MCF 10A (cell line): ENCODE data around the gene MLLT10. TPM values are rescaled to one million over a fixed set of nuclear protein-coding genes. Genes with fewer than 3 reads are reported as not detected.

Source experiments
- BruUV-seq: library from RNA; stranded (reverse); fragments of 400-500 nt; replicated peaks from 2 replicates; lab custom pipeline; 2021; lab: Mats Ljungman, UMichigan
- CTCF ChIA-PET: fragments of 300-600 bp; sonication (Branson Sonifier 250); formaldehyde crosslinking; extraction: SDS; loops from one replicate; lab custom pipeline; 2021; ENCODE audit warnings: antibody characterized with exemption, inconsistent platforms; lab: Yijun Ruan, JAX
- POLR2A ChIA-PET: fragments of 300-600, 350-650 bp; sonication (Branson Sonifier 250); formaldehyde crosslinking; extraction: SDS; loops from one replicate; lab custom pipeline; 2020; ENCODE audit warnings: antibody characterized with exemption, inconsistent platforms; lab: Yijun Ruan, JAX
- DNase-seq: peaks from one replicate; pipeline ENCODE4 v3.0.0-alpha.2; 2018; ENCODE audit not compliant: unreplicated experiment
- H3K27ac Mint-ChIP-seq: one replicate; pipeline ENCODE4 v1.8.0; 2022; ENCODE audit warnings: mild to moderate bottlenecking, low read depth, mixed read lengths; ENCODE audit not compliant: unreplicated experiment
- H3K27me3 Mint-ChIP-seq: one replicate; pipeline ENCODE4 v1.8.0; 2022; ENCODE audit warnings: mixed read lengths; ENCODE audit not compliant: insufficient read depth, unreplicated experiment
- H3K36me3 Mint-ChIP-seq: one replicate; pipeline ENCODE4 v1.8.0; 2022; ENCODE audit warnings: mild to moderate bottlenecking, moderate library complexity, mixed read lengths; ENCODE audit not compliant: insufficient read depth, unreplicated experiment
- H3K4me1 Mint-ChIP-seq: one replicate; pipeline ENCODE4 v1.8.0; 2022; ENCODE audit warnings: mixed read lengths; ENCODE audit not compliant: insufficient read depth, unreplicated experiment
- H3K4me3 Mint-ChIP-seq: one replicate; pipeline ENCODE4 v1.8.0; 2022; ENCODE audit warnings: mild to moderate bottlenecking, moderate library complexity, mixed read lengths; ENCODE audit not compliant: unreplicated experiment
- H3K9me3 Mint-ChIP-seq: one replicate; pipeline ENCODE4 v1.8.0; 2022; ENCODE audit warnings: mixed read lengths; ENCODE audit not compliant: unreplicated experiment
- intact Hi-C: fragments of 100-400 bp; cut with micrococcal nuclease; formaldehyde crosslinking; loops from 2 replicates; pipeline ENCODE4 v1.14.1; 2022
- total RNA-seq: library from RNA; stranded (reverse); gene quantifications from 2 replicates; pipeline ENCODE4 v1.2.3, GENCODE V29; 2022
- TF ChIP-seq, protein P1 (sequence below): fragments of 200-600 bp; IDR thresholded peaks from one replicate; pipeline ENCODE4 v1.8.0; 2022; ENCODE audit warnings: antibody characterized with exemption, mild to moderate bottlenecking; ENCODE audit not compliant: unreplicated experiment

Gene MLLT10
- total RNA-seq, 1 experiment from 2014 or later = 47.5 TPM

DNA sequence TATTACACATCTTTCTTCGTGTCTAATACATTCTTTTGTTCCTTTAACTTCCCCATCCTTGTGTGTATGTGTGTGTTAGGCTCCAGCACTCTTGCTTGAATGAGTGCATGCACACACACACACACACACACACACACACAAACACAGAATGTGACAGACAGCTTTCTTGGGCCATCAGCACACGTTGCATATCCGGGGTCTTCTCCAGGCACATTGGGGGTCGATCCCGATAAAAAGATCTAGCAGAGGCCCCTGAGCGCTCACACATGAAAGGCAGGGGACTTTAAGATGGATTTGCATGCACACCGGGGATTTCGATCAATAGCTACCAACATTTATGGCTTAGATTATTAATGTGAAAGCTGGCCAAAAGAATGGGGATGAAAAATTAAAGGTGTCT lies 13.1 kb upstream of the MLLT10 start:
- CTCF ChIA-PET = interaction anchor here (0.6 to 1.0 kb wide), 2 partner anchors 24 to 107 kb away, joined by 3 read pairs; no protein-coding TSS in a partner anchor
- H3K4me3 Mint-ChIP-seq = no peak overlapping the region
- peaks cover 18% of the 10 kb centered on the region for H3K4me1 Mint-ChIP-seq

DNA sequence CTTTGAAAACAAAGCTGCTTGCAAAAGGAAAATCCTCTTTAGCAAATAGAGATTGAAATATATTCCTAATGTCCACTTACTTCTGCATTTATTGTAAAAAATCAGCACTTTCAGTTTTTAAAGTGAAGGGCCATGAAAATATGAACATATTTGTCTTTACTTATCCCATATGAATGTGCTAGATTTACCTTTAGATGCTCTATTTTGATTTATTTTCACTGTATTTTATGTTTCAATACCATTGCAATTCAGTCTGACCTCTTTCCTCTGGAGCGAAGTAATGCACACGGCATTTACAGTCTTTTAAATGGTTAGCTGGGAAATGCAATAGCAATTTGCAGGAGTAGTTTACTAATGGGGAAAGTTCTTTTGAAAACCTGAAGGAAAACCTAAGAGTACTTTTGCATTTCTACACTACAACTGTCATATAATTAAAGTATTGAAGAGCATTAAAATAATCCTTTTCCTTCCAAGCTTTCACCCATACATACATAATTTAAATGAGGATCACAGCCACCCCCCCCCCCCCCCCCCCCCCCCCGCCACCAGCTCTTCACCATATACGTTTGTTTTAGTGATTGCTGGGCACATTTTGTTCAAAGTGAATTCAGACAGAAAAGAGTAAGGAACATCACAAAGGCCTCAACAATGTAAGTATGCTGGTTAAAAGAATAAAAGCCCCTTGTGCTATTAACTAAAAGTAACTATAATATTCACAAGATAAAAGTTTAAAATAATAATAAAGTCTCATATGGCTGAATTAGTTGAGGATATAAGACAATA lies 12.1 kb upstream of the MLLT10 start:
- DNase-seq = no peak
- Mint-ChIP-seq H3K27ac (no peak overlapping the region), H3K4me1 (peaks cover 18% of the 10 kb centered on the region), H3K9me3 (no peaks in the 10 kb centered on the region), H3K36me3 (peaks cover 6% of the 10 kb centered on the region), H3K4me3 (no peak overlapping the region), H3K27me3 (no peaks in the 10 kb centered on the region)
- CTCF ChIA-PET = interaction anchor here (0.7 to 1.6 kb wide), 2 partner anchors 25 to 35 kb away, joined by 4 to 6 read pairs; no protein-coding TSS in a partner anchor
- intact Hi-C loops = no loop called here
- TF ChIP-seq, protein P1, sequence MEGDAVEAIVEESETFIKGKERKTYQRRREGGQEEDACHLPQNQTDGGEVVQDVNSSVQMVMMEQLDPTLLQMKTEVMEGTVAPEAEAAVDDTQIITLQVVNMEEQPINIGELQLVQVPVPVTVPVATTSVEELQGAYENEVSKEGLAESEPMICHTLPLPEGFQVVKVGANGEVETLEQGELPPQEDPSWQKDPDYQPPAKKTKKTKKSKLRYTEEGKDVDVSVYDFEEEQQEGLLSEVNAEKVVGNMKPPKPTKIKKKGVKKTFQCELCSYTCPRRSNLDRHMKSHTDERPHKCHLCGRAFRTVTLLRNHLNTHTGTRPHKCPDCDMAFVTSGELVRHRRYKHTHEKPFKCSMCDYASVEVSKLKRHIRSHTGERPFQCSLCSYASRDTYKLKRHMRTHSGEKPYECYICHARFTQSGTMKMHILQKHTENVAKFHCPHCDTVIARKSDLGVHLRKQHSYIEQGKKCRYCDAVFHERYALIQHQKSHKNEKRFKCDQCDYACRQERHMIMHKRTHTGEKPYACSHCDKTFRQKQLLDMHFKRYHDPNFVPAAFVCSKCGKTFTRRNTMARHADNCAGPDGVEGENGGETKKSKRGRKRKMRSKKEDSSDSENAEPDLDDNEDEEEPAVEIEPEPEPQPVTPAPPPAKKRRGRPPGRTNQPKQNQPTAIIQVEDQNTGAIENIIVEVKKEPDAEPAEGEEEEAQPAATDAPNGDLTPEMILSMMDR = no peak
- POLR2A ChIA-PET = interaction anchor here (0.6 to 2.0 kb wide), 5 partner anchors 9 to 794 kb away, joined by 3 to 8 read pairs (median 3); partner anchors contain the start of gene COMMD3
- BruUV-seq = no TSS peak

More for the DNA sequence above, 13.1 kb upstream of the MLLT10 start:
- Mint-ChIP-seq H3K36me3 (peaks cover 6% of the 10 kb centered on the region), H3K9me3 (no peaks in the 10 kb centered on the region), H3K27me3 (no peaks in the 10 kb centered on the region), H3K27ac (no peak overlapping the region)
- DNase-seq = no peak
- POLR2A ChIA-PET = interaction anchor here (0.9 to 2.0 kb wide), 4 partner anchors 10 to 795 kb away, joined by 3 to 8 read pairs (median 4); partner anchors contain the start of gene COMMD3
- intact Hi-C loops = no loop called here
- TF ChIP-seq, protein P1 = no peak
- BruUV-seq = no TSS peak

DNA sequence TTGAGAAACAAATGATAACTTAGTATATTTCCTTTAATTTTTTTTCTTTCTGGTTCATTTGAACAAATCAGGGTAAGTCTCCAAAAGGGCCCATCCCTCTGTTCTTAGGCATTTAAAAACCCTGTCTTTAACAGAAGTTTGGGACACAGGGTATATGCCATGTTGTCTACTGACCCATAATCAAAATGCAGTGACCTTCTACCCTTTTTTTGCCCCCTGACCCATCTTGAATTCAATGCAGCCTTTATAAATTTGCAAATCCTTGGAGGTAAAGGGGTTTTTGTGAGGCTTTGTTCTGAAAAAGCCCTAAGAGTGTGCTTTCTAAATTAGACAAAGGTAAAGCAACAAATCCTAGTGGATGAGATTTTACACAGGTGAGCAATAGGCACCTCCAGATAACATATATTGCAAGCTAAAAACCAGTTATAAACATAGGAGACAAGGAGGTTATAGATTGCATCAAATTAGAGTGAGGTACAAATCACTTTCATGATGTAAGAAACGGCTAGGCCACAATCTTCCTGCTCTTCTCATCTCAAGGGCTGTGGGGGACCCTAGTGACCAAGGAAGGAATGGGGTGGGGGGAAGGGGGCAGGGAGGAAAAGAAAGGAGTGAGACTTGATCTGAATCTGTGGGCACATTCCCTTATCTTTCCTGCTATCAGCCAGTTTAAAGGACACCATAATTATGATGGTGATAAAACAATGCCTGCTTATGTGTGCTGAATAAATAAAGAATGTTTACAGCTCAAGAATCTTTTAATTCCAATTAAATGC lies 11.2 kb upstream of the MLLT10 start:
- H3K4me1 Mint-ChIP-seq = peaks cover 14% of the 10 kb centered on the region
- no peaks in the 10 kb centered on the region for H3K9me3 Mint-ChIP-seq
- POLR2A ChIA-PET = interaction anchor here (0.6 to 1.9 kb wide), 2 partner anchors 8 to 126 kb away, joined by 3 to 8 read pairs; no protein-coding TSS in a partner anchor

More for the DNA sequence above, 11.2 kb upstream of the MLLT10 start:
- intact Hi-C loops = no loop called here
- CTCF ChIA-PET = interaction anchor here (0.6 to 1.6 kb wide), 4 partner anchors 26 to 431 kb away, joined by 3 to 4 read pairs (median 4); no protein-coding TSS in a partner anchor
- Mint-ChIP-seq H3K27ac (no peak overlapping the region), H3K27me3 (no peaks in the 10 kb centered on the region), H3K36me3 (peaks cover 6% of the 10 kb centered on the region), H3K4me3 (no peak overlapping the region)
- BruUV-seq = no TSS peak
- TF ChIP-seq, protein P1 = no peak
- no peak for DNase-seq
